ENCODE data around the gene UHRF2. TPM values are rescaled to one million over a fixed set of nuclear protein-coding genes. Genes with fewer than 3 reads are reported as not detected.

Gene UHRF2
- total RNA-seq, 2 donors from 2014 or later: 56.9 to 76.0 TPM

GRCh38 chr9:6415266-6415665 lies 2.3 kb downstream of the UHRF2 start:
- no peaks in the 10 kb centered on the region for H3K36me3 ChIP-seq
- TF ChIP-seq, protein P1, sequence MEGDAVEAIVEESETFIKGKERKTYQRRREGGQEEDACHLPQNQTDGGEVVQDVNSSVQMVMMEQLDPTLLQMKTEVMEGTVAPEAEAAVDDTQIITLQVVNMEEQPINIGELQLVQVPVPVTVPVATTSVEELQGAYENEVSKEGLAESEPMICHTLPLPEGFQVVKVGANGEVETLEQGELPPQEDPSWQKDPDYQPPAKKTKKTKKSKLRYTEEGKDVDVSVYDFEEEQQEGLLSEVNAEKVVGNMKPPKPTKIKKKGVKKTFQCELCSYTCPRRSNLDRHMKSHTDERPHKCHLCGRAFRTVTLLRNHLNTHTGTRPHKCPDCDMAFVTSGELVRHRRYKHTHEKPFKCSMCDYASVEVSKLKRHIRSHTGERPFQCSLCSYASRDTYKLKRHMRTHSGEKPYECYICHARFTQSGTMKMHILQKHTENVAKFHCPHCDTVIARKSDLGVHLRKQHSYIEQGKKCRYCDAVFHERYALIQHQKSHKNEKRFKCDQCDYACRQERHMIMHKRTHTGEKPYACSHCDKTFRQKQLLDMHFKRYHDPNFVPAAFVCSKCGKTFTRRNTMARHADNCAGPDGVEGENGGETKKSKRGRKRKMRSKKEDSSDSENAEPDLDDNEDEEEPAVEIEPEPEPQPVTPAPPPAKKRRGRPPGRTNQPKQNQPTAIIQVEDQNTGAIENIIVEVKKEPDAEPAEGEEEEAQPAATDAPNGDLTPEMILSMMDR (IDR thresholded peaks at IDR 0.05): no peak
- H3K27ac ChIP-seq: no peak overlapping the region
- ATAC-seq (ENCODE audit: insufficient number of reproducible peaks, low FRiP score, low read depth) (no peak), DNase-seq (ENCODE audit: low spot score) (no peak)
- H3K9me3 ChIP-seq: no peaks in the 10 kb centered on the region
- H3K4me1 ChIP-seq (ENCODE audit: control insufficient read depth in 1 of 2, low read depth in 2 of 2): peaks cover 18 to 45% of the 10 kb centered on the region in 2 donors
- H3K27me3 ChIP-seq (replicated peaks; ENCODE audit: insufficient read depth): no peaks in the 10 kb centered on the region
- peak overlapping the region; percentile 96 for H3K4me3 ChIP-seq

GRCh38 chr9:6417186-6417585 lies 4.2 kb downstream of the UHRF2 start:
- Histone ChIP-seq H3K36me3 (peaks cover under 1% of the 10 kb centered on the region), H3K9me3 (no peaks in the 10 kb centered on the region), H3K4me3 (no peak overlapping the region), H3K27me3 (replicated peaks; ENCODE audit: insufficient read depth) (no peaks in the 10 kb centered on the region), H3K4me1 (ENCODE audit: control insufficient read depth in 1 of 2, low read depth in 2 of 2) (peaks cover 18 to 45% of the 10 kb centered on the region in 2 donors), H3K27ac (no peak overlapping the region)
- no peak for ATAC-seq (ENCODE audit: insufficient number of reproducible peaks, low FRiP score, low read depth)
- TF ChIP-seq, protein P1 (IDR thresholded peaks at IDR 0.05): no peak
- DNase-seq (ENCODE audit: low spot score): no peak

GRCh38 chr9:6418764-6419163 lies 5.8 kb downstream of the UHRF2 start:
- DNase-seq (ENCODE audit: low spot score) (no peak), ATAC-seq (ENCODE audit: insufficient number of reproducible peaks, low FRiP score, low read depth) (no peak)
- no peak overlapping the region for H3K27ac ChIP-seq
- H3K36me3 ChIP-seq: peaks cover 6% of the 10 kb centered on the region
- H3K4me1 ChIP-seq (ENCODE audit: control insufficient read depth in 1 of 2, low read depth in 2 of 2): peaks cover 18 to 45% of the 10 kb centered on the region in 2 donors
- no peaks in the 10 kb centered on the region for H3K27me3 ChIP-seq (replicated peaks; ENCODE audit: insufficient read depth)
- TF ChIP-seq, protein P1 (IDR thresholded peaks at IDR 0.05): no peak
- H3K4me3 ChIP-seq: no peak overlapping the region
- no peaks in the 10 kb centered on the region for H3K9me3 ChIP-seq

DNA sequence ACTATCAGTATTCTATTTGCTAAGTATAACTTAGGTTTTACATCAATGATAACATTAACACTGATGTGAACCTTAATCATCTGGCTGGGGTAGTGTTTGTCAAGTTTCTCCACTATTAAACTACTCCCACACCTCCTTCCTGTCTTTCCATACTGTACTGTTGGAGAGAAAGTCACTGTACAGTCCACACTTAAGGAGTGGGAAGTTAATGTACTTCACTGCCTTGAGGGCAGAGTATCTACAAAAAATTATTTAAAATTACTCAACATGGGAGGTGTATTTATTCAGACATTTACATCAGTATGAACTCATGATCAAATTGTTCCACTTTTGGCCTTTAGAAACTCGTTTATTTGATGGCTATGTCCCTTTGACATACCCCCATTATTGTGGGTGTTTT lies 11.9 kb downstream of the UHRF2 start:
- TF ChIP-seq, protein P1 (IDR thresholded peaks at IDR 0.05): no peak
- no peaks in the 10 kb centered on the region for H3K9me3 ChIP-seq
- ATAC-seq (ENCODE audit: insufficient number of reproducible peaks, low FRiP score, low read depth): no peak
- H3K4me3 ChIP-seq: no peak overlapping the region
- H3K36me3 ChIP-seq: peaks cover 6% of the 10 kb centered on the region
- peaks cover 10 to 11% of the 10 kb centered on the region in 2 donors for H3K4me1 ChIP-seq (ENCODE audit: control insufficient read depth in 1 of 2, low read depth in 2 of 2)
- no peak overlapping the region for H3K27ac ChIP-seq
- DNase-seq (ENCODE audit: low spot score): no peak
- H3K27me3 ChIP-seq (replicated peaks; ENCODE audit: insufficient read depth): no peaks in the 10 kb centered on the region

GRCh38 chr9:6426117-6426516 lies 13.1 kb downstream of the UHRF2 start:
- H3K36me3 ChIP-seq: peaks cover 6% of the 10 kb centered on the region
- DNase-seq (ENCODE audit: low spot score): no peak
- no peak for ATAC-seq (ENCODE audit: insufficient number of reproducible peaks, low FRiP score, low read depth)
- no peaks in the 10 kb centered on the region for H3K9me3 ChIP-seq
- no peak overlapping the region for H3K27ac ChIP-seq
- TF ChIP-seq, protein P1 (IDR thresholded peaks at IDR 0.05): no peak
- no peak overlapping the region for H3K4me3 ChIP-seq
- no peaks in the 10 kb centered on the region for H3K27me3 ChIP-seq (replicated peaks; ENCODE audit: insufficient read depth)
- H3K4me1 ChIP-seq (ENCODE audit: control insufficient read depth in 1 of 2, low read depth in 2 of 2): peaks cover 20 to 21% of the 10 kb centered on the region in 2 donors
